Measurements from ENCODE around the gene ACP1.

Gene ACP1

GRCh38 chr2:289362-290089, 24.8 kb downstream of the ACP1 start:
- no peak for TF ChIP-seq CTCF (IDR thresholded peaks at IDR 0.05; ENCODE audit: insufficient read depth, missing control alignments)
- DNase-seq (ENCODE audit: insufficient read length, low spot score) (no peak), FAIRE-seq (no peak)

- TF ChIP-seq CTCF (IDR thresholded peaks at IDR 0.05; ENCODE audit: insufficient read depth, missing control alignments), result peak; percentile 76
- FAIRE-seq (no peak), DNase-seq (ENCODE audit: insufficient read length, low spot score) (peak; percentile 41)
These were observed 25.5 kb downstream of the ACP1 start for GRCh38 chr2:290090-290722.

- DNase-seq (ENCODE audit: insufficient read length, low spot score) (no peak), FAIRE-seq (no peak)
- no peak for TF ChIP-seq CTCF (IDR thresholded peaks at IDR 0.05; ENCODE audit: insufficient read depth, missing control alignments)
These were observed 30.3 kb downstream of the ACP1 start for GRCh38 chr2:295090-295489.

- TF ChIP-seq CTCF (IDR thresholded peaks at IDR 0.05; ENCODE audit: insufficient read depth, missing control alignments), result no peak
- FAIRE-seq (no peak), DNase-seq (ENCODE audit: insufficient read length, low spot score) (no peak)
These were observed 31.6 kb downstream of the ACP1 start for GRCh38 chr2:296354-296753.

GRCh38 chr2:305366-305765, 40.6 kb downstream of the ACP1 start:
- no peak for FAIRE-seq

GRCh38 chr2:309148-309953, 44.6 kb downstream of the ACP1 start:
- no peak for TF ChIP-seq CTCF (IDR thresholded peaks at IDR 0.05; ENCODE audit: insufficient read depth, missing control alignments)
- FAIRE-seq, result no peak
- no peak for DNase-seq (ENCODE audit: insufficient read length, low spot score)

More at GRCh38 chr2:305366-305765, 40.6 kb downstream of the ACP1 start:
- DNase-seq (ENCODE audit: insufficient read length, low spot score), result no peak
- TF ChIP-seq CTCF (IDR thresholded peaks at IDR 0.05; ENCODE audit: insufficient read depth, missing control alignments), result no peak

Data from D721Med (cell line).